HEK293T (cell line): ENCODE measurements around the gene SSR1.

ENCODE experiments used
- ARNT ChIP-seq: fragments of 450-650 bp; IDR thresholded peaks from 2 replicates; pipeline ENCODE4 v1.6.1; 2017; ENCODE audit warnings: mild to moderate bottlenecking
- BHLHE40 ChIP-seq: fragments of 450-650 bp; IDR thresholded peaks from 2 replicates; pipeline ENCODE4 v1.6.1; 2016; ENCODE audit warnings: mild to moderate bottlenecking, moderate library complexity, borderline replicate concordance
- CTBP1 ChIP-seq: fragments of 450-650 bp; IDR thresholded peaks from 2 replicates; pipeline ENCODE4 v1.6.1; 2016; ENCODE audit warnings: borderline replicate concordance
- ELF4 ChIP-seq: fragments of 450-650 bp; IDR thresholded peaks from 2 replicates; pipeline ENCODE4 v1.6.1; 2017; ENCODE audit warnings: antibody characterized with exemption
- FOXA1 ChIP-seq: fragments of 450-650 bp; IDR thresholded peaks from 2 replicates; pipeline ENCODE4 v1.6.1; 2016; ENCODE audit warnings: mild to moderate bottlenecking
- FOXK2 ChIP-seq: fragments of 450-650 bp; IDR thresholded peaks from 2 replicates; pipeline ENCODE4 v1.6.1; 2016; ENCODE audit warnings: mild to moderate bottlenecking
- FOXM1 ChIP-seq: fragments of 450-650 bp; IDR thresholded peaks from 2 replicates; pipeline ENCODE4 v1.6.1; 2017; ENCODE audit warnings: mild to moderate bottlenecking, borderline replicate concordance
- HDGF ChIP-seq: fragments of 450-650 bp; IDR thresholded peaks from 2 replicates; pipeline ENCODE4 v1.6.1; 2017; ENCODE audit warnings: antibody characterized with exemption, borderline replicate concordance
- L3MBTL2 ChIP-seq: fragments of 450-650 bp; conservative IDR thresholded peaks from 2 replicates; pipeline ENCODE4 v1.6.1; 2016; ENCODE audit warnings: mild to moderate bottlenecking
- LEF1 ChIP-seq: fragments of 450-650 bp; IDR thresholded peaks from 2 replicates; pipeline ENCODE4 v1.6.1; 2017; ENCODE audit warnings: mild to moderate bottlenecking, borderline replicate concordance
- NFRKB ChIP-seq: fragments of 450-650 bp; IDR thresholded peaks from 2 replicates; pipeline ENCODE4 v1.6.1; 2016; ENCODE audit warnings: mild to moderate bottlenecking, moderate library complexity
- SP1 ChIP-seq: fragments of 450-650 bp; IDR thresholded peaks from 2 replicates; pipeline ENCODE4 v1.6.1; 2017
- TARDBP ChIP-seq: fragments of 450-650 bp; IDR thresholded peaks from 2 replicates; pipeline ENCODE4 v1.6.1; 2016
- TF ChIP-seq, protein P1 (sequence below): fragments of 450-650 bp; IDR thresholded peaks from 2 replicates; pipeline ENCODE4 v1.6.1; 2016

DNA sequence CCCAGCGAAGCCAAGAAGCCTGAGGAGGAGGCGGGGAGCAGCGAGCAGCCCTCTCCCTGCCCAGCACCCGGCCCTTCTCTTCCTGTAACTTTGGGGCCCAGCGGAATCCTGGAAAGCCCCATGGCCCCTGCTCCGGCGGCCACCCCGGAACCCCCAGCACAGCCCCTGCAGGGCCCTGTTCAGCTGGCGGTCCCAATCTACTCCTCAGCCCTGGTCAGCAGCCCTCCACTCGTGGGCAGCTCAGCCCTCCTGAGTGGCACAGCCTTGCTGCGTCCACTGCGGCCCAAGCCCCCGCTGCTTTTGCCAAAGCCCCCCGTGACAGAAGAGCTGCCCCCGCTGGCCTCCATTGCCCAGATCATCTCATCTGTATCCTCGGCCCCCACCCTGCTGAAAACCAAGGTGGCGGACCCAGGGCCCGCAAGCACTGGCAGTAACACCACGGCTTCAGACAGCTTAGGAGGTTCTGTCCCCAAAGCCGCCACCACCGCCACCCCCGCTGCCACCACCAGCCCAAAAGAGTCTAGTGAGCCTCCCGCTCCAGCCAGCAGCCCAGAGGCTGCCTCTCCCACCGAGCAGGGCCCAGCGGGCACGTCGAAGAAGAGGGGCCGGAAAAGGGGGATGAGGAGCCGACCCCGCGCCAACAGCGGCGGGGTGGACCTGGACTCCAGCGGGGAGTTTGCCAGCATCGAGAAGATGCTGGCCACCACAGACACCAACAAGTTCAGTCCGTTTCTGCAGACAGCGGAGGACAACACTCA lies 81.9 kb downstream of the SSR1 start:
- no peak for TF ChIP-seq CTBP1
- TF ChIP-seq FOXK2, result no peak
- no peak for TF ChIP-seq FOXA1
- TF ChIP-seq, protein P1, sequence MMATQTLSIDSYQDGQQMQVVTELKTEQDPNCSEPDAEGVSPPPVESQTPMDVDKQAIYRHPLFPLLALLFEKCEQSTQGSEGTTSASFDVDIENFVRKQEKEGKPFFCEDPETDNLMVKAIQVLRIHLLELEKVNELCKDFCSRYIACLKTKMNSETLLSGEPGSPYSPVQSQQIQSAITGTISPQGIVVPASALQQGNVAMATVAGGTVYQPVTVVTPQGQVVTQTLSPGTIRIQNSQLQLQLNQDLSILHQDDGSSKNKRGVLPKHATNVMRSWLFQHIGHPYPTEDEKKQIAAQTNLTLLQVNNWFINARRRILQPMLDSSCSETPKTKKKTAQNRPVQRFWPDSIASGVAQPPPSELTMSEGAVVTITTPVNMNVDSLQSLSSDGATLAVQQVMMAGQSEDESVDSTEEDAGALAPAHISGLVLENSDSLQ, result no peak
- TF ChIP-seq FOXM1, result no peak
- TF ChIP-seq HDGF, result no peak
- TF ChIP-seq SP1, result no peak
- no peak for TF ChIP-seq TARDBP
- TF ChIP-seq BHLHE40, result no peak
- TF ChIP-seq ARNT, result no peak
- no peak for TF ChIP-seq NFRKB
- no peak for TF ChIP-seq LEF1
- no peak for TF ChIP-seq ELF4
- TF ChIP-seq L3MBTL2, result no peak
